ENCODE results near the gene ABO. TPM values are rescaled to one million over a fixed set of nuclear protein-coding genes. Genes with fewer than 3 reads are reported as not detected.

The ABO gene
- total and polyA plus RNA-seq, 9 of the 15 experiments (the other 6 are each of a cell fraction or from before 2014, with no cell fraction given), result 5.0 to 21.9 (median 11.9) TPM

- TF ChIP-seq ZNF232 (CRISPR knock-in tag; IDR thresholded peaks at IDR 0.05) (no peak), RFX1 (IDR thresholded peaks at IDR 0.05) (peak; percentile 68), USF2 (CRISPR knock-in tag; IDR thresholded peaks at IDR 0.05) (0 out of 2 replicates have a peak, but pooled peaks have one; percentile 22), USF1 (CRISPR knock-in tag; IDR thresholded peaks at IDR 0.05) (peak; percentile 27; the same call in 1 of the 2 replicates), SAFB (IDR thresholded peaks at IDR 0.05; ENCODE audit: borderline replicate concordance, low read depth, low read length) (no peak), ERF (CRISPR knock-in tag; IDR thresholded peaks at IDR 0.05) (no peak)
- Histone ChIP-seq H3K79me2 (ENCODE audit: control insufficient read depth, insufficient read depth, low read length) (no peaks in the 10 kb centered on the region), H3K9me1 (ENCODE audit: control insufficient read depth, insufficient read depth, low read length) (no peaks in the 10 kb centered on the region), H2AFZ (ENCODE audit: low read depth, low read length) (no peak overlapping the region), H3K36me3 (ENCODE audit: control insufficient read depth, insufficient read depth, low read length) (peaks cover 19% of the 10 kb centered on the region; the same call in 2 of the 3 replicates), H3K27ac (ENCODE audit: extremely low read depth, low read depth, low read length) (no peak overlapping the region), H3K9me3 (replicated peaks; ENCODE audit: control insufficient read depth, insufficient read depth, low read depth, low read length) (no peaks in the 10 kb centered on the region), H3K4me1 (replicated peaks in 1 of 2; ENCODE audit: control insufficient read depth in 2 of 2, insufficient read depth in 2 of 2, low read length in 2 of 2) (peaks cover 0 to 36% of the 10 kb centered on the region in 2 experiments; a peak in 2 of 5 replicates), H3K4me3 (no peak overlapping the region), H3K4me2 (ENCODE audit: insufficient read depth, low read length) (no peak overlapping the region), H3K27me3 (ENCODE audit: control insufficient read depth in 2 of 2, insufficient read depth in 2 of 2, low read length in 2 of 2) (no peaks in the 10 kb centered on the region; a peak in 1 of 5 replicates), H4K20me1 (replicated peaks; ENCODE audit: control insufficient read depth, insufficient read depth, low read length) (no peaks in the 10 kb centered on the region; the same call in 1 of the 2 replicates), H3K9ac (ENCODE audit: insufficient read depth in 1 of 2, low read depth in 2 of 2, low read length in 2 of 2) (peak overlapping the region in 1 of 2 experiments; percentile 78; a peak in 2 of 4 replicates)
- intact Hi-C loops (cut with micrococcal nuclease), result no loop called here
- in situ Hi-C loops (cut with MboI), result no loop called here
- POLR2A ChIA-PET, result interaction anchor here (0.8 to 2.9 kb wide), 5 partner anchors 8 to 21 kb away, joined by 3 to 11 read pairs (median 4); no protein-coding TSS in a partner anchor
- no TSS peak for BruUV-seq (replicated peaks)
- WGBS (ENCODE audit: insufficient coverage, low coverage, missing lambda C conversion rate), result 68% methylated on average over 13 of the region's 16 CpGs
- ATAC-seq (peak; percentile 61), DNase-seq (ENCODE audit: extremely low read depth in 1 of 4, low spot score in 3 of 4) (no peak), FAIRE-seq (no peak)
- CTCF ChIA-PET (ENCODE audit: low intra/inter-chr PET ratio), result no interaction called here
Observed at GRCh38 chr9:133252301-133253020, 22.5 kb downstream of the ABO start.

All from K562 (cell line).